WERI-Rb-1 (cell line): ENCODE data around the gene MAD1L1.

ENCODE experiments used
- DNase-seq: peaks from one replicate; pipeline ENCODE4 v3.0.0-alpha.2; 2020
- H3K27ac ChIP-seq: fragments of 250-450 bp; sonication (Bioruptor Pico); 2 replicates; pipeline ENCODE4 v1.5.1; 2020; ENCODE audit warnings: mild to moderate bottlenecking, moderate library complexity
- H3K27me3 ChIP-seq: fragments of 250-450 bp; sonication (Bioruptor Pico); 2 replicates; pipeline ENCODE4 v1.5.1; 2021; ENCODE audit warnings: mild to moderate bottlenecking, low read depth, moderate library complexity; ENCODE audit not compliant: insufficient read depth, severe bottlenecking
- H3K36me3 ChIP-seq: fragments of 250-450 bp; sonication (Bioruptor Pico); 2 replicates; pipeline ENCODE4 v1.5.1; 2020; ENCODE audit warnings: mild to moderate bottlenecking, moderate library complexity
- H3K4me3 ChIP-seq: 2 replicates; pipeline ENCODE4 v1.5.1; 2011; ENCODE audit warnings: low read depth, mild to moderate bottlenecking, control low read depth, low read length
- H3K9me3 ChIP-seq: fragments of 250-450 bp; sonication (Bioruptor Pico); 2 replicates; pipeline ENCODE4 v1.5.1; 2021; ENCODE audit warnings: mild to moderate bottlenecking, moderate library complexity; ENCODE audit not compliant: severe bottlenecking
- TF ChIP-seq, protein P1 (sequence below): IDR thresholded peaks from 2 replicates; pipeline ENCODE4 v1.5.1; 2011; ENCODE audit warnings: low read depth, mild to moderate bottlenecking, control low read depth, inconsistent platforms, low read length

The MAD1L1 gene

GRCh38 chr7:2185715-2186114 lies 47.0 kb downstream of the MAD1L1 start:
- Histone ChIP-seq H3K27ac (no peak overlapping the region), H3K27me3 (no peaks in the 10 kb centered on the region), H3K36me3 (no peaks in the 10 kb centered on the region; the same call in 1 of the 2 replicates), H3K4me3 (no peak overlapping the region), H3K9me3 (no peaks in the 10 kb centered on the region)
- no peak for DNase-seq
- TF ChIP-seq, protein P1, sequence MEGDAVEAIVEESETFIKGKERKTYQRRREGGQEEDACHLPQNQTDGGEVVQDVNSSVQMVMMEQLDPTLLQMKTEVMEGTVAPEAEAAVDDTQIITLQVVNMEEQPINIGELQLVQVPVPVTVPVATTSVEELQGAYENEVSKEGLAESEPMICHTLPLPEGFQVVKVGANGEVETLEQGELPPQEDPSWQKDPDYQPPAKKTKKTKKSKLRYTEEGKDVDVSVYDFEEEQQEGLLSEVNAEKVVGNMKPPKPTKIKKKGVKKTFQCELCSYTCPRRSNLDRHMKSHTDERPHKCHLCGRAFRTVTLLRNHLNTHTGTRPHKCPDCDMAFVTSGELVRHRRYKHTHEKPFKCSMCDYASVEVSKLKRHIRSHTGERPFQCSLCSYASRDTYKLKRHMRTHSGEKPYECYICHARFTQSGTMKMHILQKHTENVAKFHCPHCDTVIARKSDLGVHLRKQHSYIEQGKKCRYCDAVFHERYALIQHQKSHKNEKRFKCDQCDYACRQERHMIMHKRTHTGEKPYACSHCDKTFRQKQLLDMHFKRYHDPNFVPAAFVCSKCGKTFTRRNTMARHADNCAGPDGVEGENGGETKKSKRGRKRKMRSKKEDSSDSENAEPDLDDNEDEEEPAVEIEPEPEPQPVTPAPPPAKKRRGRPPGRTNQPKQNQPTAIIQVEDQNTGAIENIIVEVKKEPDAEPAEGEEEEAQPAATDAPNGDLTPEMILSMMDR, result no peak

DNA sequence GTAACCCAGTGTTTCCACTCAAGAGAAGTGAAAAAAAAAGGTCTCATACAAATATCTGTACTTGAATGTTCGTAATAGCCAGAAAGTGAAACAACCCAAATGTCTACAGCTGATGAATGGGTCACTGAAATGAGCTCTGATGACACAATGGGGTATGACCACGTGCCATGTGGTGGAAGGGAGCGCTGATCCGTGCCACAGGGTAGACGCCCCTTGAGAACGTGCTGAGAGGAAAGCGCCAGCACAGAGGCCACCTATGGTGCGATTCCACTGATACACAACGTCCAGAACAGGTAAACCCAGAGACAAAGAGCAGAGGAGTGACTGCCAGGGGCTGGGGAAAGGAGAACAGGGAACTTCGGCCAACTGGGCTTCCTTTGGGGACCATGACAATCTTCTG lies 50.3 kb downstream of the MAD1L1 start:
- Histone ChIP-seq H3K36me3 (no peaks in the 10 kb centered on the region), H3K4me3 (no peak overlapping the region), H3K27me3 (no peaks in the 10 kb centered on the region), H3K27ac (no peak overlapping the region), H3K9me3 (no peaks in the 10 kb centered on the region)
- TF ChIP-seq, protein P1, result no peak
- no peak for DNase-seq

DNA sequence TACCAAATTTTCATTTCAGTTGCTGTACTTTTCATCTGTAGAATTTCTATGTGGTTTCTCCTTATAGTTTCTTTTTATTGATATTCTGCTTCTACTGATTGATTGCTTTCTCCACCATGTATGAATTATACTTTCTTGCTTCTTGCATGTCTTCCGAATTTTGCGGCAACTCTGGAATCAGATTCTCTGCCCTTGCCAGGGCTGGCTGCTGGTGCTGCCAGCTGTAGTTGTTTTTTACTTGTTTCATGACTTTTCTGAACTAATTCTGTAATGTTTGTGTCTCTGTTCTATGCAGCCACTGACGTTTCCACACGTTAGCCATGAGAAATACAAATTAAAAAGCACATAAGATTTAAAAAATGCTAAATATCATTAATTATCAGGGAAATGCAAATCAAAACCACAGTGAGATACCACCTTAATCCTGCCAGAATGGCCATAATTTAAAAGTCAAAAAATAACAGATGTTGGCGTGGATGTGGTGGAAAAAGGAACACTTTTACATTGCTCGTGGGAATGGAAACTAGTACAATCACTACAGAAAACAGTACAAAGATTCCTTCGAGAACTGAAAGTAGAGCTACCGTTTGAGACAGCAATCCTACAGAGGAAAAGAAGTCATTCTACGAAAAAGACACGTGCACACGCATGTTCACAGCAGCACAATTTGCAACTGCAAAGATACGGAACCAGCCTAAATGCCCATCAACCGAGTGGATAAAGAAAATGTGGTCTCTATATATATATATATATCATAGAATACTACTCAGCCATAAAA lies 51.5 kb downstream of the MAD1L1 start:
- no peak for DNase-seq
- no peak overlapping the region for H3K27ac ChIP-seq

DNA sequence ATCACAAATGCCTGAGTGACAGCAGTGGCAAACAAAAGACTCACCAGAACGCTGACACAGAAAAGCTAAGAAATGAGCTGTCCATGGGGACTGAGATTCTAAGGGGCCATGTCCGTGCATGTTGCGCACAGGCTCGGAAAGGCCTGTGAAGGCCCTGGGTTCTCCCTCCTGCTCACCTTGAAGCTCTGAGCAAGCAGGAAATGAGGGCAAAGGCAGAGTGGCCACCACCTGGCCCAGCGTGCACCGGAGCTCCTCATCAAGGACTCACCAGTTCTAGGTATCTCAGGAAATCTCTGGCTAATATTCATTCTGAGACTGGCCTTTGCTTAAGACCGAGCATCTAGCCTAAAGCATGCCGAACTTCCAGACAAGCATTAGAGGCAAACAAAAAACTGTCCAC lies 52.7 kb downstream of the MAD1L1 start:
- Histone ChIP-seq H3K27ac (no peak overlapping the region), H3K9me3 (no peaks in the 10 kb centered on the region), H3K4me3 (no peak overlapping the region), H3K27me3 (no peaks in the 10 kb centered on the region), H3K36me3 (no peaks in the 10 kb centered on the region)
- TF ChIP-seq, protein P1, result no peak
- DNase-seq, result no peak

More for the DNA sequence above, 51.5 kb downstream of the MAD1L1 start:
- TF ChIP-seq, protein P1, result no peak
- H3K4me3 ChIP-seq, result no peak overlapping the region
- no peaks in the 10 kb centered on the region for H3K36me3 ChIP-seq
- H3K9me3 ChIP-seq, result no peaks in the 10 kb centered on the region
- H3K27me3 ChIP-seq, result no peaks in the 10 kb centered on the region

GRCh38 chr7:2175514-2175913 lies 57.2 kb downstream of the MAD1L1 start:
- no peaks in the 10 kb centered on the region; the same call in 1 of the 2 replicates for H3K36me3 ChIP-seq
- H3K27ac ChIP-seq, result no peak overlapping the region
- TF ChIP-seq, protein P1, result no peak
- no peak overlapping the region for H3K4me3 ChIP-seq
- no peaks in the 10 kb centered on the region for H3K9me3 ChIP-seq
- no peaks in the 10 kb centered on the region for H3K27me3 ChIP-seq
- DNase-seq, result no peak

GRCh38 chr7:2175091-2175490 lies 57.7 kb downstream of the MAD1L1 start:
- Histone ChIP-seq H3K27me3 (no peaks in the 10 kb centered on the region), H3K9me3 (no peaks in the 10 kb centered on the region), H3K4me3 (no peak overlapping the region), H3K27ac (no peak overlapping the region), H3K36me3 (no peaks in the 10 kb centered on the region; the same call in 1 of the 2 replicates)
- no peak for DNase-seq
- TF ChIP-seq, protein P1, result no peak
